Measurements from ENCODE around the gene POC5.

DNA sequence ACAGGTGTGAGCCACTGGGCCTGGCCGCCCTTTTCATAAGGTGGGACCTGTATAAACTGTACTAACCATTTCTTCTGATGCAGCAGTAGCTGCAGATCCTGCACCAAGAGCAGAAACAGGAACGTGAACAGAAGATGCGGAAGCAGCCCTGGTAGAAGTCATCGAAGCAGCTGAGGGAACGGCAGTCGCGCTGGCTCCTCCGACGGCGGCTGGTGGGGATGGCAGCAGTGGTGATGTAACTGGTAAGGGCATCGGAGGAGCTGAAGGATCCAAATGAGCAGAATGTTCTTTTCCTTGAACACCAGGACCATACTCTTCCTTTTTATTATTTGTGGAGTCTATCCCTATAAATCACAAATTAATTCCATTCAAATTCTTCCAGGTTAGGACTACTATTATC lies 32.1 kb downstream of the POC5 start:
- no peak for TF ChIP-seq REST (IDR thresholded peaks at IDR 0.05; ENCODE audit: unreplicated experiment)
- TF ChIP-seq POLR2AphosphoS5 (IDR thresholded peaks at IDR 0.05; ENCODE audit: low read depth) = no peak
- TF ChIP-seq, protein P1, sequence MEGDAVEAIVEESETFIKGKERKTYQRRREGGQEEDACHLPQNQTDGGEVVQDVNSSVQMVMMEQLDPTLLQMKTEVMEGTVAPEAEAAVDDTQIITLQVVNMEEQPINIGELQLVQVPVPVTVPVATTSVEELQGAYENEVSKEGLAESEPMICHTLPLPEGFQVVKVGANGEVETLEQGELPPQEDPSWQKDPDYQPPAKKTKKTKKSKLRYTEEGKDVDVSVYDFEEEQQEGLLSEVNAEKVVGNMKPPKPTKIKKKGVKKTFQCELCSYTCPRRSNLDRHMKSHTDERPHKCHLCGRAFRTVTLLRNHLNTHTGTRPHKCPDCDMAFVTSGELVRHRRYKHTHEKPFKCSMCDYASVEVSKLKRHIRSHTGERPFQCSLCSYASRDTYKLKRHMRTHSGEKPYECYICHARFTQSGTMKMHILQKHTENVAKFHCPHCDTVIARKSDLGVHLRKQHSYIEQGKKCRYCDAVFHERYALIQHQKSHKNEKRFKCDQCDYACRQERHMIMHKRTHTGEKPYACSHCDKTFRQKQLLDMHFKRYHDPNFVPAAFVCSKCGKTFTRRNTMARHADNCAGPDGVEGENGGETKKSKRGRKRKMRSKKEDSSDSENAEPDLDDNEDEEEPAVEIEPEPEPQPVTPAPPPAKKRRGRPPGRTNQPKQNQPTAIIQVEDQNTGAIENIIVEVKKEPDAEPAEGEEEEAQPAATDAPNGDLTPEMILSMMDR (conservative IDR thresholded peaks at IDR 0.05; ENCODE audit: low read depth in 2 of 2) = no peak
- TF ChIP-seq EZH2 (IDR thresholded peaks at IDR 0.05; ENCODE audit: low read depth, unreplicated experiment) = no peak
- TF ChIP-seq EZH2phosphoT487 (IDR thresholded peaks at IDR 0.05; ENCODE audit: unreplicated experiment) = no peak

Data from GM23338 (cell line).